Mucosa of gallbladder (tissue), 1 donor: ENCODE measurements around the gene ZNG1A. TPM values are rescaled to one million over a fixed set of nuclear protein-coding genes. Genes with fewer than 3 reads are reported as not detected.
"Not testable (repeated sequence)": the region's sequence is repeated elsewhere in the genome, so short reads cannot be mapped to it uniquely, and the experiment has no call there.

Source experiments
- DNase-seq: peaks from one replicate; pipeline ENCODE4 v3.0.0-alpha.2; 2020; ENCODE audit warnings: low spot score
- total RNA-seq: library from RNA; stranded (reverse); gene quantifications from one replicate; pipeline ENCODE4 v1.2.1, GENCODE V29; 2021
- donor health status: DM: no; HTN: no; CAD: no.

ZNG1A gene
- total RNA-seq, 1 donor from 2014 or later = 20.5 TPM

DNA sequence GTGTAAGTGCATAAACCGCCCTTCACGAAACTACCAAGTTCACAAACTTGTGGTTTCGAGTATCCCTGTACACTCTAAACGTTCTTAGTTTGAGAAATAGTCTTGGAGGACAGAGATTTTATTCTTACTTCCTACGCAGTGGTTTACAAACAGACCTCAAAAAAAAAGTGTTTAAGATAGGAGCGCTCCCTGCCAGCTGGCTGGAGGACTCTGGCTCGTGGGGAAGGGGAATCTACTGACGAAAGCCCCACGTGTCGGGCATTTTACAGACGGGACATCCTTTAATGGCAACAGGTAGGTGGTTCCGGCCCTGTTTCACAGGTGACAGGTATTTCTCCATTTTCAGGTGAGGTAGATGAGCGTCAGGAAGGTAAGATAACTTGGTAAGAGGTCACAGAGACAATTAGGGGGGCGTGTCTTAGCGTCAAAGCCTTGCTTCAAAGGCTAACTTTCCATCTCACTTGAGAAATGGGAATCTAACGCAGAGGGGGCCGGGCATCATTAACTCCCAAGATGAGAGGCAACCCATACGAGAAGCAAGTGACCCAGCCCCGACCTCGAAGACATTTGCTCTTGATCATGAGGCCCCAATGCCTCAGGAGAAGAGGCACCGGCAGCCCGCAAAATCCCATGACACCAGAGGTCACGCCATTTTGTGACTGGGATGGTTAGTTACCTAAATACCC lies 573 bp downstream of the ZNG1A start:
- DNase-seq = not testable (repeated sequence)

DNA sequence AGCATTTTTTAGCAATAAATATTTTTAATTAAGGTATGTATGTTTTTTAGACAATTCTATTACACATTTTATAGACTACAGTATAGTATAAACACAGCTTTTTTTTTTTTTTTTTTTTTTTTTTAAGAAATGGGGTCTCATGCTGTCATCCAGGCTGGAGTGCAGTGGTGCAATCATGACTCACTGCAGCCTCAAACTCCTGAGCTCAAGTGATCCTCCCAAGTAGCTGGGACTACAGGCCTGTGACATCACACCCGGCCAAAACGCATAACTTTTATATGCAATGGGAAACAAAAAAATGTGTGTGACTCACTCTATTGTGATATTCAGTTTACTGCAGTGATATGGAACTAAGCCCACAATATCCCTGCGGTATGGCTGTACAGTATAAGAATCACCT lies 9.1 kb downstream of the ZNG1A start:
- not testable (repeated sequence) for DNase-seq

DNA sequence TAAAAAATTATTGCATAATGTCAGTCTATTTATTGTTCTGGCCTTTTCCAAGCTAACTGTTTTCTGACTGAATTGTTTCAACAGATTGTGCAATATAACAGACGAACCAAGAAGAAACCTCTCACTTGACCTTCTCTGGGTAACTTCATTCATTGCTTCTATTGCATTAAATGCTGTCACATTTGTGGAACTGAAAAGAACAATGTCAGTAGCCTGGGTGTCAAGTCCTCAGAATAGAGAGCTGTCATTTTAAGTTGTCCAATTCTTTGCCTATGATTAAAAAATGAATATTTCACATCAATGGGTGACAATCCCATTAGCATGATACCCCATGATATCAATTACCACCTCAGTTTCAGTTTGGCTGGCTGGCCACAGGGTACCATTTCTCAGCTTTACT lies 19.0 kb downstream of the ZNG1A start:
- DNase-seq = not testable (repeated sequence)

DNA sequence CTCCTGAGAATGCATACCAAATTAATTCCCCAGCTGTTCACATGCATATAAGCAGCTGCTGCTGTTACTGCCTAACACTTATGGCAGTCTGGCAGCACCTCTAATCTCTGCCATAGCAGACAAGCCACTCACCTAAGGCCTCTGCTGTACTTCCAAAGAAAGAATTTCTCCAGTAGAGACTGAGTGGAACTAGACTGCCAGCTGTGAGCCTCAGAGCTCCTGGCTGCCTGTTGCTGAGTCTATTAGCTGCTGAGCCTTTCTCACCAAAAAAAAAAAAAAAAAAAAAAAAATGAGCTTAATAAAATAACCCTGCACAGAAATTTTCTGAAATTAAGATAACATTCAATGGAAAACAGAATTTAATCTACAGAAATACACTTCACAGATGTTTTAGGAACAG lies 27.7 kb downstream of the ZNG1A start:
- not testable (repeated sequence) for DNase-seq

DNA sequence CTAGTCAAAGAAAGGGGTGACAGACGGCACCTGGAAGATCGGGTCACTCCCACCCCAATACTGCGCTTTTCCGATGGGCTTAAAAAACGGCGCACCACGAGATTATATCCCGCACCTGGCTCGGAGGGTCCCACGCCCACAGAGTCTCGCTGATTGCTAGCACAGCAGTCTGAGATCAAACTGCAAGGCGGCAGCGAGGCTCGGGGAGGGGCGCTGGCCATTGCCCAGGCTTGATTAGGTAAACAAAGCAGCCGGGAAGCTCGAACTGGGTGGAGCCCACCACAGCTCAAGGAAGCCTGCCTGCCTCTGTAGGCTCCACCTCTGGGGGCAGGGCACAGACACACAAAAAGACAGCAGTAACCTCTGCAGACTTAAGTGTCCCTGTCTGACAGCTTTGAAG lies 39.0 kb downstream of the ZNG1A start:
- not testable (repeated sequence) for DNase-seq

DNA sequence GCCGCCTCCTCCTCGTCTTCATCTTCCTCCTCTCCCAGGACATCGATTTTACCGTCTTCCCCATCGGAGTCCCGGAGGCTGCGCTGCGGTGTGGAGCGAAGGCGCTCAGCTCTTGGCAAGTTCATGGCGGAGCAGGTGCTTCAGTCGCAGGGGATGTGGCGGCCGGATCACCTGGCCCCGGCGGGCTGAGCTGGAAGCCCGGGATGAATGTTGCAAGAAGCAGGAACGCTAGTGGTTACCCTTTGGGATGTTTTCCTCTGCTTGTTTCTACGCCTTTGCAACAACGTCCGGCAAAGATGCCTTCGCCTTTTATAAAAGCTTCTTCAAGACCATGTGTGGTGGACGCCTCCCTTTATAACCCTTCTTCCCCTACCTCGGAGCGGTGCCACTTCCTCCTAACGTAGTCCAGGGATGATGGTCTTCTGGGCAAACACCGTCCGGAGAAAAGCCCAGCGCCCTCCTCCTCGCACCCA lies 60.8 kb downstream of the ZNG1A start, which contains the start of gene FOXD4:
TSS of gene FOXD4 (minus strand) at position 423 of the 473 bp plus-strand sequence. CDS start at position 125, 298 bp downstream.
- DNase-seq = not testable (repeated sequence)

DNA sequence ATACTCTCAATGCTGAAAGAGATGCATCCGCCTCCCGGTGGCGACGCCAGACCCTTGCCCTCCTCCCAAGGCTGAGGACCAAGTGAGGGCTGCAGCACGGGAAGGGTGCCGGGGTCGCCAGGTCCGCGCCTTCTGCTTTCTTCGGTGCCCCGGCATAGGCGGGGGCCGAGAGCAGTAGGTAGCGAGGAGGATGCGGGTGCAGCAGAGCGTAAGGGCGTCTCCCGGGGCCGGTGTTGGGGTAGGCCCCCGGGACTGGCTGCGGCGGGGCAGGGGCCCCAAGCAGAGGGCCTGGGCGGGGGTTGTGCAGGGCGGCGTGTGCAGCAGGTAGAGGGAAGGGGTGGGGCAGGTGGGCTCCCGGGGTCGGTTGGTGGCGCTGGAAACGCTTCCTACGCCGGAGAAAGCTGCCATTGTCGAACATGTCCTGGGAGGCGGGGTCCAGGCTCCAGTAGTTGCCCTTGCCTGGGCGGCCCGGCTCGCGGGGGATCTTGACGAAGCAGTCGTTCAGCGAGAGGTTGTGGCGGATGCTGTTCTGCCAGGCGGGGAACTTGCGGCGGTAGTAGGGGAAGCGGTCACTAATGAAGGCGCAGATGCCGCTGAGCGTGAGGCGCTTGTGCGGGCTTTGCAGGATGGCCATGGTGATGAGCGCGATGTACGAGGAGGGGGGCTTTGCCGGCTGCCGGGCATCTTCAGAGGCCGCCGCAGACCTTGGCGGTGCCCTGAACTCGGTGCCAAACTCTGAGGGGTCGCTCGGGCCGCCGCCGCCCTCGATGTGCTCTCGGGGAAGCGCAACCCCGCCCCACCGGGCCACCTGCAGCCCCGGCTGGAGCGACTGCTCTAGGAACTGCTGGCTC lies 61.5 kb downstream of the ZNG1A start:
- not testable (repeated sequence) for DNase-seq

DNA sequence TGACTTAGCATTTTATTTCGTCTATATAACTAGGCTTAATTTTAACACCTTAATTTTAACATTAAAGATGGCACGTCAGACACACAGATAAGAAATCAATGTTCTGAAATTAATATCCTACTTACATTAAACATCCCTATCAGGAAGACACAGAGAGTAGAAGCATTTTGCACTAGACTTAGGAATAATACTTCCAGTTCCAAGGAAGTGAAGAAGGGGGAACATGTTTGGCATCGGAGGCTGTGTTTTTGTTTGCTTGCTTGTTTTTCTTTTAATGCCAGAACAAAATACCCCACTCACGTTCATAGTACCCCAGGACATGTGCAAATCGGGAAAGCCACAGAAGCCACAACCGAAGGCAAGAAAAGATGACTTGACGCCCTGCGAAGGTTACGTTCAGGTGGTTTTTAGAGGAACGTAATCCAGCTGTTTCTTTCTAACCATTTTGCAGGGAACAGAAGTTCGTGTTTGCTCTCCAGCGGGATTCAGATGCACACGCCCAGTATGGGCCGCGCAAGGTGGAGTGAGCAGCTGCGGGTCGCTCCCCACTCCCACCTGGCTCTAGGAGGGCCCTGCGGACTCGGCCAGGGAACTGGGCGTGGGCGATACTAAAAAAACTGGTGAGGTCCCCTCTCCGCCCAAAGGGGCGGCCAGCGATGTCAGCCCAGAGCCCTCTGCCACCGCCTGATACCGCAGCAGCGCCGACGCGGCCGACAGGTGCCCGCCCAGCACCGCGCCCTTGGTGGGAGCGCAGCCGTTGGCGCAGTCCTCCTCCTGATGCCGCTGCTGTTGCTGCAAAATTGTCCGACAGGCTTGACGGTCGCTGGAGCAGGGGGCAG lies 62.4 kb downstream of the ZNG1A start:
- not testable (repeated sequence) for DNase-seq

DNA sequence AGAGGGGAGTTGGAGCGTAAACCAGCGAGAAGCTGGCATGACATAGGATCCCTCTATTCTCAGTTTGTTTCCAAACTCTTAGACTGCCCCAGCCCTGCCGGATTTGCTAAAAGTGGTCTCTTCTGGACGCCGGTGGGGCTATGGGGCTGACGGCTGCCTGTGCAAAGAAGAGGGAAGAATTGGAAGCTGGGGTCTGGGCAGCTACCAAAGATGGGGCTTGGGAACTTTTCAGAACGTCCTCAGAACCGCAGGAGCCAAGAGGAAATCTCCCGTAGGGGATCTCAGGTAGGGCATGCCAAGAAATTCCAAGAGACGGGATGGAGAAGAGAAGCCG lies 63.8 kb downstream of the ZNG1A start:
- DNase-seq = not testable (repeated sequence)

DNA sequence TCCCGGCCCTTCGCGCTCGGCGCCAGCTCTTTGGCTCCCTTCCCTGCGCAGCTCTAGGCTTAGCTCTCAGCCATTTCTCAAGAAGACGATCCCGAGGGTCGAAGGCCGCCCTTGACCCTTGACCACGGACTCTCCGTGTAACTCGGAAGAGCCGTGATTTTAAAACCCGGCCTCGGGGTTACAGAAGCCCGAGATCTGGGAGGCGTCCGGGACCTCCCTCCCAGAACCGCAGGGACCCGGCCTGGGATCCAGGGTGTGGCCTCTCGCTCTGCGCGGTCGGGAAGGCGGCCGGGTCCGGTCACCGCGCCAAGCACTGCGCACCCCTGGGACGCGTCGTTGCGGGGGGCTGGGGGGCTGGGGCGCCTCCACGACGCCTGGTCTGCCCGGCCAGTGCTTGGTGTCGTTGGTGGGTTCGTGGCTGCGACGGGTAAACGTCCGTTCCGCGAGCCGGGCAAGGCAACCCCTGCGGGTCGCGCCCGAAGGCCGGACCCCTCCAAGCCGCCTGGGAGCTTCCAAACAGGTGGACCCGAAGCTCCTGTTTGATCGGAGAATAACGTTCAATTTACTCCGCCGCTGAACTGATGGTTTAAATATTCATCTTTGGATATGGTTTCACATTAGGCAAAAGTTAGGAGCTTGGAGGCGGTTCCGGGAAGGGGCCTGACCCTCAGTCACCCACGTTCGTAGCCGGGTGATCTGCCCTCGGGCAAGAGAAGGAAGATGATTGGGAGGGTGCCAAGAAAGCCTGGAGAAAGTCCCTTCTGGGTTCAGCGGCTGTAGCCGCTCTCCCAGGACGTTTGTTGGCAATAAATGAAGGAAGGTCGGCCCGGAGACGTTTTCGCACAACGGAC lies 64.4 kb downstream of the ZNG1A start:
- DNase-seq = not testable (repeated sequence)

DNA sequence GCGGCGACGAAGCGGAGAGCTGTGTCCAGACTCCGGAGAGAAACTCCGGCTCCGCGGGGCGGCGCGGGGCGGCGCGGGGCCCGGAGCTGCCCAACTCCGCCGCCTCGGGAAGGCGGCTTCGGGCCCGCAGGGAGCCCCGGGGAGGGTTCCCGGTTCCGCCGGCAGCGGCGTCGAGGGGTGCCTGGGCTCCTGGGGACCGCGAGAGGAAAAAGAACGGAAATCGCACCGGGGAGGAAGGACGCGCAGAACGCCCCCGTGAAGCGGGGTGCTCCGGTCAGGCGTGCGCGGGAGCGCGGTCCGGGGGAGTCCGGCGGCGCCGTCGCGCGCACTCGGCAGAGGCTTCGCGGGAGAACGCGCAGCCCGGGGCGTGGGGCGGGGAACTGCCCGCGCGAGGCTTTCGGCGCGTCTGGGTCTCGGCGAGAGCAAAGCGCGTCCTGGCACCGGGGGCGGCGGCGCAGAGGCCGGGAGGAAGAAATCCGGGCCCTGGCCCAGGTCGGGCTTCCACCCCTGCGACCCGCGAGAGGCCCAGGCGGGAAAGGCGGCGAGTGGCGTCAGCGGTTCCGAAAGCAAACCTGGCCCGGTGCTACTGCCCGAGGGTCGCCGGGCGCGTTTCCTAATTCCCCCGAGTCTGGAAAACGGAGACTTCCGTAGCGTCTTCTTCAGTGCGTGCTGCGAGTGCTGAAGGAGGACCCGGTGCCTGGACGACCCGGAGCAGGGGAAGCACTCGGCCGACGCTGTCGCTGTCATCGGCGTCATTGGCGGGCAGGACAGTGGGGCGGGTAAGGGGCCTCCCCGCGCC lies 65.2 kb downstream of the ZNG1A start:
- peak; percentile 19 for DNase-seq

DNA sequence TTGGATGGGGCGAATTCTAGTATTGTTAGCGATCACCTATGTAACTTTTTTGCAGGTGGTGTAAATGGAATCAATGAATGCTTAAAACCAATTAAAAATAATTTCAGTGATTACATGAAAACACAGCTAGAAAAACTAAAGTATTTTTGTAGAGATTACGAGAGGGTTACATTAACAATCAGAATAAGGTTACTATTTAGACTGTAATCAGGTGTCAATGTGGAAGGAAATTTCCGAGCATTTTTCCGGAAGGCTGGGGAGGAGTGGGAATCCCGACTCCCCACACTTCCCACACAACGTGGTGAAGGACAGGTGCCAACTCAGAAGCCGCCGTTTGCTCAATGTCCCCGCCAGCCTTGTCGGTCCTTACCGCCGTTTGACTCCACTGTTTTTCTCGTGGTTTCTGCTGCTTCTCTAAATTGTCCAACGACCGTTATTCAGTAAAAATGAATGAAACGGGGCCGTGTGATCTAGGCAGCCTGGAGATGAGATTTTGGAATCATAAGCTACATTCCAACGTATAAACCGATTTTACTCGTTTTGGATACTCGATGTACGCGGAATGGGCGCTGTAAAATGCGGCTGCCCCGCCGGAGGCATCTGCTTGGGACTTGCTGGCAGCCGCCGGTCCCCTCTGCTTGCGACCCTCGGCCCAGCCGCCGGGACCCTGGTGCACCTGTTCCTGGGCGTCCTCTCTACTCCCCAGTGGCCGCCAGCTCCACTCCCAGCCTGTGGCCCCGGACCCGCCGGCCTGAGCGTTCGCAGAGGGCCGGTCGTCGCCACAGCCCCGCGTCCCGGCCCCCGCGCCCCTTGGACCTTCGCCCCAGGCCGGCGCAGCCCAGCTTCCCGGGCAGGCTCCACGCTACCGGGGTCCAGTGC lies 66.0 kb downstream of the ZNG1A start:
- not testable (repeated sequence) for DNase-seq

DNA sequence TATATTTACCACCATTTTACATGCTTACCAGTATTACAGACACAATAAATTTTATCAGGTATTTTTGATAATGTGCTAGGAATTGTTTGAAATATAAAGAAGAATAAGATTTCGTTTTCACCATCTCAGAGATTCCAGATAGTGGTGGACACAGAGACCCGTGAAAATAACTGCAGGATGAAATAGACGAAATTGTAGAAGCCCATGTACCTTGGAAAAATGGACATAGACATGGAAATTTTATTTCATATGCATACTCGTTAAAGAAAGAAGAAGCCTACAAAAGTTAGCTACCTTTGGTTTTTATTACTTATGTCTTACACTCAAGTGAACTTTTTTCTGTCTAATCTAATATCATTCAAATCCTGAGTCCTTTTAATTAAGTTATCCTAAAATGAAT lies 68.2 kb downstream of the ZNG1A start:
- DNase-seq = not testable (repeated sequence)

DNA sequence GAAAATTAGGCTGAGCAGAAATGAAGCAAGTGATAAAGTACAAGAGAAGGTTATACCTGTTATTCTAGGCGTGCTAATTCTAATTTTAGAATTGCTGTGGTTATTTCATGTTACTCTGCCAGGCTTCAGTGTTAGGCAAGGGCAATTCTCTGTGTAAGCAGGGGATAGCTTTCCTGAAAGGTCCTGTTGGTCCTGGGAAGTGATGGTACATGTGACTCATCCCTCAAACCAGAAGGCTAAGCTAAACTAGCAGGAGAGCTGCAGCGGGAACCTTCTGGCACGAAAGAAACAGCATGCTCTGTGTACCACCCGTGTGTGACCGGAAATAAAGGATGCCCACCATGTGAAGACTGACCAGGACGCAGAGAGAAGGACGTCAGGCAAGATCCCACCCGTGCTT lies 69.3 kb downstream of the ZNG1A start:
- not testable (repeated sequence) for DNase-seq

DNA sequence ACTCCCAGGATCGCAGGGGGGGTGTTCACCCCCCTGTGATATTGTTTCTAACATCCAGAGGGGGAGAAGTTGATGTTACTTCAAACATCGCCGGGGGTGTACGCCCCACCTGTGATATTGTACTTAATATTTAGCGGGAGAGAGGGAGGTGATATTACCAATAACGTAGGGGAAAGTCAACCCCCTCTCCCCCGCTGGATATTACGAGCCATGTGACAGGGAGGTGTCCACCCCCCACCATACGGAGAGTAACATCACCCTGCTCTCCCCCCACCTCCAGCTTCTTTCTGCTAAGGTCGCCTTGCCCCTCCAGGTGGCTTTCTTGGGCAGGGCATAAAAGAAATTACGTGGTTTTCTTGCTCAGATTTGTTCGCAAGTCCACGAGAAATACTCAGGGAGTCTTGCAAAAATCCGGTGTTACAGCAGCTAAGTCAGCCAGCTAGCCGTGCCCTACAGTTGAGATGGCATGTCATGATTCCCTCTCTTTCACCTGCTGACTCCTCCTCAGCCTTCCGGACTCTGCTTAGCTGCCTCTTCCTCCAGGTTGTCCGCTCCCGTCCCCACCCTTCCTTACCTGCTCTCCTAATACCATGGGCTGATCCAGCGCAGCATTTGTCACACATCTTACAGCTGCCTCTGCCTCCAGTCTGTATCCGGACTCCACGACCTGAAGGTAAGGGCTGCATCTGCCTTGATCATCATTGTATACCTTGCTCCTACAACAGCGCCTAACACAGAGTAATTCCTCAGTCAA lies 69.9 kb downstream of the ZNG1A start:
- not testable (repeated sequence) for DNase-seq

DNA sequence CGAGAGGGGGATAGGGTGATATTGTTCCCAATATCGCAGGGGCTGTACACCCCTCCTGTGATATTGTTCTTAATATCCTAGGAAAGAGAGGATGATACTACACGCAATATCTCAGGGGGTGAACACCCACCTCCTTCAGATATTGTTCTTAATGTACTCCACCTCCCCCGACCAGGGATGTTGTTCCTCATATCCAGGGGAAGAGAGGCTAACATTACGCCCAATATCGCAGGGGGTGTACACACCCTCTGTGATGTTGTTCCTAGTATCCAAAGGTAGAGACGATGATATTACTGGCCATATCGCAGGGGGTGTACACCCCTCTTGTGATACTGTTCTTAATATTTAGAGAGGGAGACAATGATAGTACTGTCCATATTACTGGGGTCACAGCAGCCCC lies 72.9 kb downstream of the ZNG1A start:
- DNase-seq = not testable (repeated sequence)

DNA sequence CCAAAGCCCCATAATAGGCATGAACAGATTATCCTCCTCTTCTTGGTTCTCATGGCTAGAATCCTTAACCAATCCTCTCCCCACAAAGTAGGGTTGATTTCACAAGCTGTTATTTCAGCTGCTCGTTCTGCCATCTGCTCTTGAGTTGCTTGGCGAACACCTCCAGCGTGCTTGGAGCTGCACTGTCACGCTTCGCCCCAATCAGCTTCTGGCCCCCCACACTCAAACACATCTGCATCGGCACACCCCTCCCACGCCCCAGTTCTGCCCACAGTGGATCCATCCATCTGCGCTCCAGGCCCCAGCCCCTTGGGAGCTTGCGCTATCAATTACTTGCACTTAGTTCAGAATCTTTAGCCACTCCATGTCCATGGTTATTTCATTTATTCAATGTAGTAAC lies 78.4 kb downstream of the ZNG1A start:
- DNase-seq = not testable (repeated sequence)

DNA sequence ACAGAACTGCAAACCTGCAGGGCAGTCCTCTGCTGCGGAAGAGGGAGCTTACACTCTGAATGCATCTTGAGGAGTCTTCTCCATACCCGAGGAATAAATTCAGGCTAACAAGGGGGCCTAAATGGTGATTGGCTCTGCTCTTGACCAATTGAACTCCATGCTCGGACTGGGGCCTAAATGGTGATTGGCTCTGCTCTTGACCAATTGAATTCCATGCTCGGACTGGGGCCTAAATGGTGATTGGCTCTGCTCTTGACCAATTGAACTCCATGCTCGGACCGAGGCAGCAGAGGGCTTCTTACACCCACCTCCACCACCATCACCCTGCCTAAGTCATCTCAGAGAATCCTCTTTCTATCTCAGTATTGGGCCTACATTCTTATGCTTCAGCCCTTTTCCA lies 79.0 kb downstream of the ZNG1A start:
- not testable (repeated sequence) for DNase-seq
